ENCODE measurements around the gene MPO. TPM values are rescaled to one million over a fixed set of nuclear protein-coding genes. Genes with fewer than 3 reads are reported as not detected.

The MPO gene
- total RNA-seq, 1 donor from 2014 or later, result 0.08 TPM

- no peaks in the 10 kb centered on the region for H3K36me3 ChIP-seq (ENCODE audit: control insufficient read depth, insufficient read depth, low read length)
- H3K27me3 ChIP-seq (ENCODE audit: control insufficient read depth, insufficient read depth, low read length), result peaks cover 6% of the 10 kb centered on the region
- DNase-seq (ENCODE audit: low read depth), result no peak
- no peak overlapping the region for H3K4me3 ChIP-seq (ENCODE audit: low read depth, low read length)
- no peak for TF ChIP-seq CTCF (IDR thresholded peaks at IDR 0.05; ENCODE audit: insufficient read depth, low read length, poor library complexity, severe bottlenecking)
These were observed 47.2 kb downstream of the MPO start for GRCh38 chr17:58233543-58233942.

- Histone ChIP-seq H3K4me3 (ENCODE audit: low read depth, low read length) (no peak overlapping the region), H3K36me3 (ENCODE audit: control insufficient read depth, insufficient read depth, low read length) (no peaks in the 10 kb centered on the region), H3K27me3 (ENCODE audit: control insufficient read depth, insufficient read depth, low read length) (peaks cover 3% of the 10 kb centered on the region)
- DNase-seq (ENCODE audit: low read depth), result peak; percentile 88
- TF ChIP-seq CTCF (IDR thresholded peaks at IDR 0.05; ENCODE audit: insufficient read depth, low read length, poor library complexity, severe bottlenecking), result no peak
These were observed 48.0 kb downstream of the MPO start for GRCh38 chr17:58232707-58233156.

GRCh38 chr17:58231641-58232040 lies 49.1 kb downstream of the MPO start:
- Histone ChIP-seq H3K27me3 (ENCODE audit: control insufficient read depth, insufficient read depth, low read length) (peaks cover 3% of the 10 kb centered on the region), H3K4me3 (ENCODE audit: low read depth, low read length) (no peak overlapping the region), H3K36me3 (ENCODE audit: control insufficient read depth, insufficient read depth, low read length) (no peaks in the 10 kb centered on the region)
- peak; percentile 9 for DNase-seq (ENCODE audit: low read depth)
- TF ChIP-seq CTCF (IDR thresholded peaks at IDR 0.05; ENCODE audit: insufficient read depth, low read length, poor library complexity, severe bottlenecking), result no peak

- no peak for DNase-seq (ENCODE audit: low read depth)
- no peaks in the 10 kb centered on the region for H3K27me3 ChIP-seq (ENCODE audit: control insufficient read depth, insufficient read depth, low read length)
These were observed 50.9 kb downstream of the MPO start for GRCh38 chr17:58229881-58230280.

GRCh38 chr17:58229384-58229783 lies 51.4 kb downstream of the MPO start:
- TF ChIP-seq CTCF (IDR thresholded peaks at IDR 0.05; ENCODE audit: insufficient read depth, low read length, poor library complexity, severe bottlenecking), result no peak
- Histone ChIP-seq H3K27me3 (ENCODE audit: control insufficient read depth, insufficient read depth, low read length) (no peaks in the 10 kb centered on the region), H3K4me3 (ENCODE audit: low read depth, low read length) (no peak overlapping the region), H3K36me3 (ENCODE audit: control insufficient read depth, insufficient read depth, low read length) (no peaks in the 10 kb centered on the region)
- no peak for DNase-seq (ENCODE audit: low read depth)

More at GRCh38 chr17:58229881-58230280, 50.9 kb downstream of the MPO start:
- H3K4me3 ChIP-seq (ENCODE audit: low read depth, low read length), result no peak overlapping the region
- H3K36me3 ChIP-seq (ENCODE audit: control insufficient read depth, insufficient read depth, low read length), result no peaks in the 10 kb centered on the region
- TF ChIP-seq CTCF (IDR thresholded peaks at IDR 0.05; ENCODE audit: insufficient read depth, low read length, poor library complexity, severe bottlenecking), result no peak

- H3K36me3 ChIP-seq (ENCODE audit: control insufficient read depth, insufficient read depth, low read length), result no peaks in the 10 kb centered on the region
- H3K4me3 ChIP-seq (ENCODE audit: low read depth, low read length), result no peak overlapping the region
- TF ChIP-seq CTCF (IDR thresholded peaks at IDR 0.05; ENCODE audit: insufficient read depth, low read length, poor library complexity, severe bottlenecking), result no peak
- H3K27me3 ChIP-seq (ENCODE audit: control insufficient read depth, insufficient read depth, low read length), result no peaks in the 10 kb centered on the region
- no peak for DNase-seq (ENCODE audit: low read depth)
These were observed 52.1 kb downstream of the MPO start for GRCh38 chr17:58228679-58229078.
